AML-193 (cell line): ENCODE measurements around the gene SPATA13.
A peak's percentile ranks its signal among the peaks of the same experiment; 100 is the strongest.

Source experiments
- DNase-seq, 2 experiments: peaks; one replicate each; lab custom pipeline; 2025; lab: John Stamatoyannopoulos, UW

Gene SPATA13

GRCh38 chr13:24141333-24141910 lies 19.1 kb upstream of the SPATA13 start:
- DNase-seq = no peak

- no peak for DNase-seq
Observed at GRCh38 chr13:24142453-24142852, 18.1 kb upstream of the SPATA13 start.

- DNase-seq = no peak
Observed at GRCh38 chr13:24142886-24143285, 17.6 kb upstream of the SPATA13 start.

- no peak for DNase-seq
Observed at GRCh38 chr13:24145240-24145639, 15.3 kb upstream of the SPATA13 start.

GRCh38 chr13:24145674-24146073 lies 14.8 kb upstream of the SPATA13 start:
- no peak for DNase-seq

GRCh38 chr13:24146961-24147569 lies 13.5 kb upstream of the SPATA13 start:
- no peak for DNase-seq

- DNase-seq = no peak
Observed at GRCh38 chr13:24147570-24147963, 13.0 kb upstream of the SPATA13 start.

GRCh38 chr13:24148414-24149235 lies 11.9 kb upstream of the SPATA13 start:
- no peak for DNase-seq

GRCh38 chr13:24149246-24150032 lies 11.1 kb upstream of the SPATA13 start:
- DNase-seq = no peak

GRCh38 chr13:24150572-24150971 lies 9.9 kb upstream of the SPATA13 start:
- no peak for DNase-seq

- no peak for DNase-seq
Observed at GRCh38 chr13:24151864-24152263, 8.7 kb upstream of the SPATA13 start.

- no peak for DNase-seq
Observed at GRCh38 chr13:24152292-24153214, 8.0 kb upstream of the SPATA13 start.

GRCh38 chr13:24153347-24153746 lies 7.2 kb upstream of the SPATA13 start:
- no peak for DNase-seq

- DNase-seq = no peak
Observed at GRCh38 chr13:24153979-24154701, 6.4 kb upstream of the SPATA13 start.

- DNase-seq = no peak
Observed at GRCh38 chr13:24159357-24159756, 1.2 kb upstream of the SPATA13 start.

GRCh38 chr13:24161010-24161775 lies 673 bp downstream of the SPATA13 start:
- peak in 1 of 2 experiments; percentile 10 for DNase-seq

- no peak for DNase-seq
Observed at GRCh38 chr13:24161980-24162525, 1.5 kb downstream of the SPATA13 start.

GRCh38 chr13:24162604-24163003 lies 2.1 kb downstream of the SPATA13 start:
- DNase-seq = no peak

GRCh38 chr13:24165746-24166145 lies 5.2 kb downstream of the SPATA13 start:
- DNase-seq = no peak

- DNase-seq = no peak
Observed at GRCh38 chr13:24166561-24166960, 6.0 kb downstream of the SPATA13 start.
